ENCODE data around the gene LAPTM4A.

- TF ChIP-seq CTCF (IDR thresholded peaks at IDR 0.05) (no peak), POLR2AphosphoS5 (IDR thresholded peaks at IDR 0.05) (no peak), POLR2A (IDR thresholded peaks at IDR 0.05) (no peak)
Observed at GRCh38 chr2:20092901-20093235, 41.4 kb upstream of the LAPTM4A start.

All from gastroesophageal sphincter (tissue), 3 donors.